HS-27A (cell line): ENCODE results near the gene VAPA.

Experiments
- DNase-seq: peaks from one replicate; pipeline ENCODE4 v3.0.0-alpha.2; 2012; ENCODE audit warnings: low read depth, missing footprints

The VAPA gene, protein sequence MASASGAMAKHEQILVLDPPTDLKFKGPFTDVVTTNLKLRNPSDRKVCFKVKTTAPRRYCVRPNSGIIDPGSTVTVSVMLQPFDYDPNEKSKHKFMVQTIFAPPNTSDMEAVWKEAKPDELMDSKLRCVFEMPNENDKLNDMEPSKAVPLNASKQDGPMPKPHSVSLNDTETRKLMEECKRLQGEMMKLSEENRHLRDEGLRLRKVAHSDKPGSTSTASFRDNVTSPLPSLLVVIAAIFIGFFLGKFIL

DNA sequence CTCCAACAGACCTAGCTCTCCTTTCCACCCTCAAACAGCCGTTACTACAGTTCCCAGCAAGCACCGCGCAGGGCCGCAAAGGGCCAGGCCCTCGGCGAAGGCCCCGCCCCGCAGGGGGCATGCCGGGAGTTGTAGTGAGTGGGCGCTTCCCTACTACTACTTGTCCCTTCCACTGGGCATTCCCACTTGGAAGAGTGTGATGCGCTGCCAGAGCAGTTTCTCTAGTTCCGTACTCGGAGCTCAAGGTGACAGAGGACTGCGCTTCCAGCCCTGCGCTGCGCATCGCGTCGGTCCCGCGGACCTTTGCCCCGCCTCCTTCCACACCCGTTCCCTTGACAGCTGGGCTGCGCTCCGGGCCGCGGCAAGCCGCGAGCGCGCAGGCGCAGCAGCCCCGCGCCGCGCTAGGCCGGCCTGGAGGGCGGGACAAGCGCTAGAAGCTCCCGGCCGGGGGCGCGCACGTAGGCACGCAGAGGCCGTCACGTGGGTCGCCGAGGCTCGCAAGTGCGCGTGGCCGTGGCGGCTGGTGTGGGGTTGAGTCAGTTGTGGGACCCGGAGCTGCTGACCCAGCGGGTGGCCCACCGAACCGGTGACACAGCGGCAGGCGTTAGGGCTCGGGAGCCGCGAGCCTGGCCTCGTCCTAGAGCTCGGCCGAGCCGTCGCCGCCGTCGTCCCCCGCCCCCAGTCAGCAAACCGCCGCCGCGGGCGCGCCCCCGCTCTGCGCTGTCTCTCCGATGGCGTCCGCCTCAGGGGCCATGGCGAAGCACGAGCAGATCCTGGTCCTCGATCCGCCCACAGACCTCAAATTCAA, at the start of gene VAPA:
VAPA (plus strand) TSS at position 491 of the 808 bp plus-strand sequence; CDS start at position 732, 241 bp downstream.
- DNase-seq: peak; percentile 93

DNA sequence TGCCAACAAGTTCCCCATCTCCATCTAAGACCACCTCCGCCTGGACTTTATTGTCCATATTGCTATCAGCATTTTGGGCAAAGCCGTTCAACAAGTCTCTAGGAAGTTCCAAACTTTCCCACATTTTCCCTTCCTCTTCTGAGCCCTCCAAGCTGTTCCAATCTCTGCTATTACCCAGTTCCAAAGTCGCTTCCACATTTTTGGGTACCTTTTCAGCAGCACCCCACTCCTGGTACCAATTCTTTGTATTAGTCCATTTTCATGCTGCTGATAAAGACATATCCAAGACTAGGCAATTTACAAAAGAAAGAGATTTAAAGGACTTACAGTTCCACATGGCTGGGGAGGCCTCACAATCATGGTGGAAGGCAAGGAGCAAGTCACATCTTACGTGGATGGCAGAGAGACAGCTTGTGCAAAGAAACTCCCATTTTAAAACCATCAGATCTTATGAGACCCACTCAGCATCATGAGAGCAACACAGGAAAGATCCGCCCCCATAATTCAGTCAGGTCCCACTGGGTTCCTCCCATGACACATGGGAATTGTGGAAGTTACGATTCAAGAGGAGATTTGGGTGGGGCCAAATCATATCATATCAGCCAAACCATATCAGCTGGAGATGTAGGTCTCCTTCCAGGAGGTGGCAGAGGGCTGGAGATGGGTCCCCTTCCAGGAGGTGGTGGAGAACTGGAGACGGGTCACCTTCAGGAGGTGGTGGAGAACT, 47.9 kb upstream of the VAPA start:
- no peak for DNase-seq

DNA sequence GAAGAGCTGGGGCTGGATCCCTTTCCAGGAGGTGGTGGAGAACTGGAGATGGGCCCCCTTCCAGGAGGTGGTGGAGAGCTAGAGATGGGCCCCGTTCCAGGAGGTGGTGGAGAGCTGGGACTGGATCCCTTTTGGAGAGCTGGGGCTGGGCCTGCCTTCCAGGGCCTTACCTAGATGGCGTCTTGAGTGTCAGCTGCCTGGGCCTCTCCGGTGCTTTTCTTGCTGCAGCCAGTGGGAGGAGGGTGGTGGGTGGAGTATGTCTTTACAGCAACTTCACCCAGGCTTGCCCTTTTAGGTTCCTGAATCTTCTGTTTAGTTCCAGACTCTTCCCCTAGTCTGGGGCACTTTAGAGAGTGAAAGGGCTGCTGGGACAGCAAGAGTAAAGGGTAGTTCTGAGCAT, 47.2 kb upstream of the VAPA start:
- DNase-seq: no peak

DNA sequence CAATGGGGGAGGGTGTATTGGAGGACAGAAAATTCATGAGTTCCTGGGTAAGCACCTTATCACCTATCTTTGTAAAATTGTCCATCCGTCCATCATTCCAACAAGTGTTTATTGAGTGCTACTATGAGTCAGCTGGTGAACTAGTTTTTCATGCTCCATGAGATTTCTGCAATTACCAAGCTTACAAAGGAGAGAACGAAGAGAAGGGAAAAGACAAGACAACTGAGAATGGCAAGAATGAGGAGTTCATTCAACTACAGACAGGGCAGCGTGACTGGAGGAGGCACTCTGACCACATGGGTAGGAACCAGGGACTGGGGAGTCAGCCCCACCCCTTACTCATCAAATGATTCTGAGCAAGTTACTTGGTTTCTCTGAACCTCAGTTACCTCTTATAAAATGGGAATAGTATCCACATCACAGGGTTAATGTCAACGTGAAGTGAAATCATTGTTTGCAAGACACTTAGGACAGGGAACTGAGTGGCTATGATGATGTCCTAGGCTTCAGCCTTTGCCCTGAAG, 46.7 kb upstream of the VAPA start:
- no peak for DNase-seq

DNA sequence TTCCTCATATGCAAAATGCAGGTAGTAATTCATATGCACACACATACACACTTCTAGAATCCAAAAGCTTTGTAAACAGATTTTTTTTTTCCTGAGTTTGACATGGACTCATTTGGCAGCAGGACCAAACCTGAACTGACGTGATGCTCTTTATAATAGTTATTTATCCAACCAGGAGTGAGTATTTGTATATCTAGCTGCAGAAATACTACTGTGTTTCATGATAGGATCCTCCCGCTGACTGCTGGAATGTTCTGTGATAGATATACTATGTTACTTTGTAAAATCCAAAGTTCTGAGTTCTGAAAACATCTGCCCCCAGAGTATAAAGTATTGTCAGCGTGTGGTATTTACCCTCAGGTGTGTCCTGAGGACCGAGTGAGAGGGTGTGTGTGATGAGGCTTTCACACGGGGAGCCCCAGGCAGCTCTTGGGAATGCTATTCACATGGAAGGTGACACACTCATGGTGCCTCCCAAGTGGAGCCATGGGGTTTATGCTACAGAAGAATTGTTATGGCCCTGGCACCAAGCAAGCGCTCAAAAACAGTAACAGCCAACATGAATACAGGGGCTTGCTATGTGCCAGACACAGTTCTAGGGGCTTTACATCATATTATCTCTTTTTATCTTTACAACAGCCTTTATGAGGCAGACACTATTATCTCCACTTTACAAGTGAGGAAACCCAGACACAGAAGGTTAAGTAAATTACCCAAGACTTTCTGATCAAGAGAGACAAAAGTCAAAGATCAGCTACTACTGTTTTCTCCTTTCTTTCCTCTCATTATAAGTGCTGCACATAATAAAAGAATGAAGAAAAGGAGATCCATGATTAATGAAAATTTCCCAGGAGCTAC, 44.7 kb upstream of the VAPA start:
- DNase-seq: no peak

DNA sequence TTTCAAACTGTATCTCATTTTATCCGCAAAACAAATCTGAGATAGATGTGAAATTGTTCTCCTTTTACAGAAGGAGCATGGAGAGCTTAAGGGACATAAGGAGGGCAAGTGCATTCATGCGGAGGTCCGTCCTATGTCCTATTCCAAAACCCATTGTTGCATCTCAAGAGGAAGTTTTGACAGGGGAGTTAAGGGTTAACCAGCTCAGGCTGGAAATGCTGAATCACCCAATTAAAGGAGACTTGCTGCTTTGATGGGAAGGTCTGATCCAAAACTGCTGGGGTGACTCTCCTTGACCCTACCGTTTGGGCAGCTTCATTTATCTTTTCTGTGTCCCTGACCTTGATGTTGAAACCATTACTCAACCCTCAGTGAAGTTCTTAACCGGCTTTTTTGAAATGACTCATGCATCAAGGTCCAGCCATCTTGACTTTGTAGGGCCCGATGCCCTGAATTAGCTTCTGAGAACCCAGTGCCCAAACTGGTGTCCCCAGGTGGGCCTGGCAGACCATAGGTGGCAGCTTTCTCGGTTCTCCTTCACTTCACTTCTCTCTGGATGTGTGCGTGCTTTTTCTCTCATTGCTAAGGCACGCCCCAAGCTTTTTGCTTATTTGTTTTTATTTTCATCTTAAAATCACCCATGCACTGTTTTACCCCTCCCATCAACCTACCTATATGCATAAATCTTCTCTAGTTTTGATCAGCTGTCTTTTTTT, 43.9 kb upstream of the VAPA start:
- DNase-seq: no peak

DNA sequence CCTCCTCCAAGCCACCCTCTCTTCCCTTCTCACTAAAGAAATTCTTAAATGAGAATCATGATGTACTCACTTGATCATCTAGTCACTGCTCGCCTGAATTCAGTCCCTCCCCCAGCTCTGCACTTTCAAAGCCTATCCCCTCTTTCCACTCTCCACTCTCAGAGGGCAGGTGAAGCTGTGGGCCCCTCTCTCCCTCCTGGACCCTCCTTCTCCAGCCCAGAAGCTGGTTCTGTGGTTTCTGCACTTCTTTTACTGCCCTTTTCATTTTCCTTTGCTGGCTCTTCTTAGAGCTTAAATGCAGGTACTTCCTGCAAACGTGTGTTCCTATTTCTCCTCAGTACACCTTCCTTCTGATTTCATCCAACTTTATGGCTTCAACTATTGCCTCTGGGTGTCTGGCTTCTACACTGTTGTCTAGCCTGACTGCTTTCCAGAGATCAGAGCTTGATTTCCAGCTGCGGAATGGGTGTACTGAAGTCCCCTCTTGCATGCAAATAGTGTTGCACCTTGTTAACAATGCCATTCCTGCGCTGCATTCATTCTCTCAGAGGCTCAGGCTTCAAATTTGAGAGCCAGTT, 43.3 kb upstream of the VAPA start:
- no peak for DNase-seq

DNA sequence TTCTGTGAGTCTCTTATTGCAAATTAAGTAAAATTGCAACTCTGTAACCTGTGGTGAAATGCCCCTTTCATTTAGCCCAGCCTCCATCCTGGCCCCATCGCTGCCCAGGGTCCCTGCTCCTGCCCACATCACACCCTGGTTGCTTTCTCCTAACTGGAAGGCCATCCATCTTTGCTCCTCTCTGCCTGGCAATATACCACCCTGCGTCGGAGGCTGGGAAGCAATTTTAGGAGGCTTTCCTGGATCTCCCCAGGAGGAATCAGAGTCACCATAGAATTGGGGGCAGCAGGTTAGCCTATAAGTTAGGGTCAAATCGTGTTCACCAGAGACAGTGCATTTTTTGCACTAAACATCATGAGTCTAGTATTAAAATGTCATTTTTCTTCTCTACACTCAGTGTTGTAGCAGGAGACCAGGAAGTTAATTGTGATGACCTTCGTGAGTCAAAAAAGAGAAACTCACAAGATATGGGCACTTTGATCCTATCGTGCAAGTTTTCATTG, 42.5 kb upstream of the VAPA start:
- DNase-seq: no peak

DNA sequence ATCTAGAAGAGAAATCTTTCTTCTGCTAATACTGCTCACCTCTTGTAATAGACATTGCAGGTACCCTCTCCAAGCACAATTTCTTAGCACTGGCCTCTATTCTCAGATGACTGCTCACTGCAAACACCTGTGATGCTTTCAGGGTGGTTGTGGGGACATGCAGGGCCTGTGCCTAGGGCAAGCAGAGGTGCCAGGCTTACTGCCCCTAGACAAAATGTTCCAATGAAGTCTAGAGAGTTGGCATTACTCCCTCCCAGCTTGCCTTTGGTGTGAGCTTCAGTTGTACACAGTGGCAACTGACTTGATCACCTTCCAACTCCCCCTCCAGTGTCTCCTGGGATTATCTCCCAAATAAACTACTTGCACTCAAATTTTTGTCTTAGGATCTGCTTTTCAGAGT, 41.0 kb upstream of the VAPA start:
- no peak for DNase-seq

DNA sequence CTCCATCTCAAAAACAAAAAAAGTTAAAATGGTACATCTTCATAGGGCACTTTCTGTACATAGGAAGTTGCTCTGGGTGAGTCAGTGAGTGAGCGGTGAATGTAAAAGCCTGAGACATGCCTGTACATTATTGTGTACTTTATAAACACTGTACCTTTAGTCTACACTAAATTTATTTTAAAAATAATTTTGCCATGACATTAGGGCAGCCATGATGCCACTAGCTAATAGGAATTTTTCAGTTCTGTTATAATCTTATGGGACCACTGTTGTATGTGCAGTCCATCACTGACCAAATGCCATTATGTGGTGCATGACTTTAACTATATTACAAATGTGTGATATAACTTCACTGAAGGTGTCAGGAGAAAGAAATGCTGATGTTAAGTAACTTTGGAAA, 39.1 kb upstream of the VAPA start:
- no peak for DNase-seq

DNA sequence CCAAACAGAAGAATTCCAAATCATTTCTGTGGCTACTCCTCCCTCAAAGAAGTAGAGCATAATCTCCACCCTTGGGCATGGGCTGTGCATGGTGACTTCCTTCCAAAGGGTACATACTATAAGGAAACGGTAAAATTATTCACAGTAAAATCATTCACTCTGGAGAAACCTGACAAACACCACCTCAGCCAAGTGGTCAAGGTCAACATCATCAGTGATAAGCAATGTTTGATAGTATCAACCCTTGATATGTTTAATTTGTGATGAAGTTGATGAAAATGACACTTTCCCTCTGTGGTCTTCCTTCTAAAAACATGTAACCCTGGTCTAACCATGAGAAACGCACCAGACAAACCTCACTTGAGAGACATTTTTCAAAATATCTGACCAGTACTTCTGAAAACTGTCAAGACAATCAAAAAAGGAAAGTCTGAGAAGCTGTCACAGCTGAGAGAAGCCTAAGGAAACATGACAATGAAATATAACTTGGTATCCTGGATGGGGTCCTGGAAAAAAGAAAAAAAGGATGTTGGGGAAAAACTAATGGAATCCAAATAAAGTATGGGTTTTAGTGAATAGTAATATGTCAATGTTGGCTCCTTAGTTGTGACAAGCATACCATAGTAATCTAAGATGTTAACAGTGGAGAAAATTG, 37.5 kb upstream of the VAPA start:
- peak; percentile 33 for DNase-seq

DNA sequence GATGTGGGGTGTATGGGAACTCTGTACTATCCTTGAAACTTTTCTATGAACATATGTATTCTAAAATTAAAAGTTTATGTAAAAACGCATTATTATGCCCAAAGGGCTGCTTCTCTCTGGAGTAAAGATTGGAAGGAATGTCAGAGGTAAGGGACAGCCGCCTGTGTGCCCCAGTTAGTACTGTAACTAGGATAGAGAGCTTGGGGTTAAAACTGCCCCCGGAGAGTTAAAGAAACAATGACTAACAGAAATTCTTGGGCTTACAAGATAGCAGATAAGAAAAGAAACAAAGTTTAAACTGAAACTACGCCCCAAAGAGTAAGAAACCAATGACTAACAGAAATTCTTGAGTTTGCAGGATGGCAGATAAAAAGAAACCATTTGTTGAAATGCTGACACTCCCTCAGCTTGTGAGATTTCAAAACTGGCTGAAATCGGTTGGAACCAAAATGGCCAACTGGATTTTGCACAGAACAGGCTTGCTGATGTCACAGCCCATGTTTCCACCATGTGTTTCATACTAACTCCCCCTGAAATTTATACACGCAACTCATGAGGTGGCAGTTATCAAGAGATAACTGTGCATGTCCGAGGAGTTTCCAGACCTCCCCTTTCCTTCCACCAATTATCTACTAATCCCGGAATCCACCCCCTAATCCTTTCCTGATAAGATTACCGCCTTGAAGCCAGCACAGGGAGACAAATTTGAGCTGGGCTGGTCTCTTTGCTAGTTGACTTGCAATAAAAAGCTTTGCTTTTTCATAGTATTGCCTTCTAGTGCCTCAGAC, 36.8 kb upstream of the VAPA start:
- peak; percentile 94 for DNase-seq

DNA sequence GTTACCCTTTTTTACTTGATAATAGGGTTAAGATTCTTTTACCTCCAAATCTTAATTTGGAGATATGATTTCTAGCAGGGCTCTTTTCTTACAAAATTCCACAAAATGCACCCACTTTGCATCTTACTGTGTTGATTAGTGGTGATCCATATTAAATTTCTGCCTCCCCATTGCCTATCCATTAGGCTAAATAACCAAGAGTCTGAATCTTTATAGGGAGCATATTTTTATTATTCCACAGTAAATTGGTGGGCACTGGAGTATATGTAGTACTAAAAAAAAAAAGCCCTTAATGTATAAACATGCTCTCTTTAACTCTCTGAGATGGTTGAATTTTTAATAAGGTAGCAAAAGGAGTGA, 36.2 kb upstream of the VAPA start:
- DNase-seq: no peak

DNA sequence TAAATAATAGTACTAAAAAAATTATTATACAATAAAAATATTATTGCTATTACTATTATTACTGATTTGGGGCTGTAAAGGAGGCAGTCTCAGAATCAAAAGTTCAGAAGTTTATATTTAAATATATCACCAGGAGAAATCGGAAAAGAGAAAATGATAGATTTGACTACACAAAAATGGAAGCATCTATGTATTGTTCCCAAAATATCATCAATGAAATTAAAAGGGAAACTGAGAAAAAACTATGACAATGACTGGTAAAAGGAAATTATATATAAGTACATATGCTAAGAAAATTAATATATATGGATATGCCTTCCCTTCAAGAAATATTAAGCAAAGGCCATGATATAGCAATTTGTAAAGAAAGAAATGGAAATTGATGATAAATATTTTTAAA, 35.7 kb upstream of the VAPA start:
- no peak for DNase-seq

DNA sequence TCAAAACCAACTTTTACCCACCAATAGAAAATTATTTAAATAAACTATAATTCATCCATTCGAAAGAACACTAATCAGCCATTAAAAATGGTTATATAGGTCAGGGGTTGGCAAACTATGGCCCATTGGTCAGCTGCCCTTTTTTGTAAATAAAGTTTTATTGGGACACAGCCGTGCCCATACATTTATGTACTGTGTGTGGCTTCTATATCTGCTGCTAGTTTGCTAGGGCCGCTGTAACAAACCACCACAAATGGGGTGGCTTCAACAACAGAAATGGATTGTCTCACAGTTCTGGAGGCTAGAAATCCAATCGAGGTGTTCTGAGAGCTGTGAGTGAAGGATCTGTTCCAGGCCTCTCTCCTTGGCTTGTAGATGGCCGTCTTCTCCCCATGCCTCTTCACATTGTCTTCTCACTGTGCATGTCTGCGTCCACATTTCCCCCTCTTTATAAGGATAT, 35.0 kb upstream of the VAPA start:
- no peak for DNase-seq

DNA sequence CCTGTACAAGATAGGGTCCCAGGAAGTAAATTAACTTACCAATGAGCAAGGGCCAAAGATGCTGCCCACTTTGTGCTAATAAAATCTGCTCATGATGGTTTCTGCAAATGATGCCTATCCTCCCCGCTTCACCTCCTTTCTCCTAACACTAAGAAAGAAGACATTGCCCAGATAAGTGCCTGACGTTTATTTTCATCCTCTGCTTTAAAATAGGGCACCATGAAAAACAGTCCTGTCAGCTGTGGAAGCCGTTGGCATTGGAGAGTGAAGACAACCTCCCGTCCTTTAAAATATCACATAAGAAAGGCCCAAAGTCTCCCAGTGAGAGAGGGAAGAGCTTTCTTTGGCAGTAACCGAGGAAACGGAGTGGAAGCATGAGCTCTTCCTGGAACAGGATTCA, 29.7 kb upstream of the VAPA start:
- DNase-seq: no peak

DNA sequence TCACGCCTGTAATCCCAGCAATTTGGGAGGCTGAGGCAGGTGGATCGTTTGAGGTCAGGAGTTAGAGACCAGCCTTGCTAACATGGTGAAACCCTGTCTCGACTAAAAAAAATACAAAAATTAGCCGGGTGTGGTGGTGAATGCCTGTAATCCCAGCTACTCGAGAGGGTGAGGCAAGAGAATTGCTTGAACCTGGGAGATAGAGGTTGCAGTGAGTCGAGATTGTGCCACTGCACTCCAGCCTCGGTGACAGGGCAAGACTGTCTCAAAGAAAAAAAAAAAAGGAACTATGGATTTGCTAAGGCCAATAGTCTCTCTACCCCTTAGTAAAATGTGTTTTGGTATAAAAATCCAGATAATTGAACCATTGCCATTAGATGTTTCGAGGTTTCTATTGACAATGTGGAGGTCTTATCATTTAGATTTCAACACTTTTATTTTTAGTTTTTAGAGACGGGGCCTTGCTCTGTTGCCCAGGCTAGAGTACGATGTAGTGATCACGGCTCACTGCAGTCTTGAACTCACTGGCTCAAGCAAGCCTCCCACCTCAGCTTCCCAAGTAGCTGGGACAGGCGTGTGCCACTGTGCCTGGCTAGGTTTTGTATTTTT, 29.2 kb upstream of the VAPA start:
- DNase-seq: no peak

DNA sequence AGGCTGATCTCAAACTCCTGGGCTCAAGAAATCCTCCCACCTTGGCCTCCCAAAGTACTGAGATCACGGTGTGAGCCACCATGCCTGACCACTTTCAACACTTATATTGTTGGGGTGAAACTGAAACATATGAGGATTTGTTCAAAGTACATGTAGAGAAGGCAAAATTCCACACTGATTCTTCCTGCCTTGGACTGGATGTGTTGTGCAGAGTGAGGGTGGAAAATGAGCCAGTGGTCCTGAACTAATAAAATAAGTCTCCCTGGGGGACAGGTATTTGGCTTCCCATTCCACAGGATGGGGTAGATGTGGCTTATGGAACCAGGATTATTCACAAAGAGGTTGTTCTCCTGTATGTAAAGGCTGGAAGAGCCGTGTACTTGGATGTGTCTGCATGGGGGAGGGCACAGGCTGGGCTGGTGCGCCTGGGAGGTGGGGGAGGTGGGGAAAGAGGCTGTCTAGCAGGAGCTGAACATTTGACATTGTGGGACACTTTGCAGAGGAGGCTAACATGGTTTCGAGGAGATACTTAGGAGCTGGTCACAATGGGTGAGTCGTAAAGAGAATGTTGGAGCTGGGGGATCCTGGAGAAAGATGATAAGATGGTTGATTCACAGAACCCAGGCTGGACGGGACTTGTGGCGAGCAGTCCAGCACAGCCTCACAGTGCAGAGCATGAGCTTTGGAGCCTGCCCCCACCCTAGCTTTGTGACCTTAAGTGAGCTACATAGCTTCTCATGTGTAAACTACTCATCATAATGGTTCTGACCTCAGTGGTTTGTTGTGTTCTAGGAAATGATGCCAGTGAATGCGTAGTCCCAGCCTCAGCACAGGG, 28.4 kb upstream of the VAPA start, which contains the start of gene TXNDC2:
TXNDC2 (plus strand) TSS at position 804 of the 835 bp plus-strand sequence. CDS start 708 bp downstream, outside the sequence.
- no peak for DNase-seq
